SK-N-SH treated with all-trans-retinoic acid at 6 μM for 48 hours (cell line): Measurements from ENCODE around the gene NUB1.

Experiments used
- ATAC-seq: fragments of 200-7000 bp; cut with Tn5 transposase; 3 replicates; pipeline ENCODE4 v1.9.1; 2020; ENCODE audit warnings: mild to moderate bottlenecking, moderate library complexity
- ARNTL ChIP-seq: fragments of 450-650 bp; formaldehyde crosslinking; IDR thresholded peaks from 2 replicates; pipeline ENCODE4 v1.5.0; 2020; ENCODE audit warnings: low read depth, mild to moderate bottlenecking, moderate library complexity, borderline replicate concordance
- BACH2 ChIP-seq: fragments of 250-450 bp; sonication (Bioruptor Pico); IDR thresholded peaks from 2 replicates; pipeline ENCODE4 v1.9.0; 2021; ENCODE audit warnings: mild to moderate bottlenecking, borderline replicate concordance
- CREB5 ChIP-seq: fragments of 250-450 bp; sonication (Bioruptor Pico); IDR thresholded peaks from 2 replicates; pipeline ENCODE4 v1.5.1; 2020; ENCODE audit warnings: low read depth, mild to moderate bottlenecking, moderate library complexity
- CSDC2 ChIP-seq: fragments of 250-450 bp; sonication (Bioruptor Pico); IDR thresholded peaks from 2 replicates; pipeline ENCODE4 v1.5.0; 2020; ENCODE audit warnings: mild to moderate bottlenecking, moderate library complexity
- CSRNP3 ChIP-seq: fragments of 250-450 bp; sonication (Bioruptor Pico); IDR thresholded peaks from 2 replicates; pipeline ENCODE4 v1.5.1; 2021; ENCODE audit warnings: mild to moderate bottlenecking, moderate library complexity
- ESRRG ChIP-seq: fragments of 250-450 bp; sonication (Bioruptor Pico); IDR thresholded peaks from 2 replicates; pipeline ENCODE4 v1.6.1; 2021; ENCODE audit warnings: mild to moderate bottlenecking
- GLIS3 ChIP-seq: fragments of 250-450 bp; sonication (Bioruptor Pico); IDR thresholded peaks from 2 replicates; pipeline ENCODE4 v1.5.0; 2020; ENCODE audit warnings: mild to moderate bottlenecking, moderate library complexity
- OSR1 ChIP-seq: fragments of 250-450 bp; sonication (Bioruptor Pico); IDR thresholded peaks from 2 replicates; pipeline ENCODE4 v1.8.0; 2022; ENCODE audit warnings: moderate library complexity, mild to moderate bottlenecking, inconsistent platforms
- PATZ1 ChIP-seq: fragments of 250-450 bp; sonication (Bioruptor Pico); IDR thresholded peaks from 2 replicates; pipeline ENCODE4 v1.8.0; 2020; ENCODE audit warnings: mild to moderate bottlenecking, moderate library complexity, borderline replicate concordance
- POU6F1 ChIP-seq: fragments of 250-450 bp; sonication (Bioruptor Pico); IDR thresholded peaks from 2 replicates; pipeline ENCODE4 v1.8.0; 2021; ENCODE audit warnings: low read depth, mild to moderate bottlenecking, moderate library complexity, borderline replicate concordance
- PPARA ChIP-seq: fragments of 250-450 bp; sonication (Bioruptor Pico); IDR thresholded peaks from 2 replicates; pipeline ENCODE4 v1.5.0; 2020; ENCODE audit warnings: mild to moderate bottlenecking, borderline replicate concordance
- RARB ChIP-seq: fragments of 250-450 bp; sonication (Bioruptor Pico); IDR thresholded peaks from 2 replicates; pipeline ENCODE4 v1.8.0; 2021; ENCODE audit warnings: mild to moderate bottlenecking, moderate library complexity
- SNAI2 ChIP-seq: fragments of 250-450 bp; sonication (Bioruptor Pico); IDR thresholded peaks from 2 replicates; pipeline ENCODE4 v1.5.0; 2020; ENCODE audit warnings: mild to moderate bottlenecking, moderate library complexity
- TCF4 ChIP-seq: fragments of 250-450 bp; sonication (Bioruptor Pico); IDR thresholded peaks from 2 replicates; pipeline ENCODE4 v1.8.0; 2021; ENCODE audit warnings: mild to moderate bottlenecking, moderate library complexity, borderline replicate concordance
- TOX ChIP-seq: fragments of 250-450 bp; sonication (Bioruptor Pico); IDR thresholded peaks from 2 replicates; pipeline ENCODE4 v1.8.0; 2021; ENCODE audit warnings: mild to moderate bottlenecking, moderate library complexity, borderline replicate concordance
- TSHZ2 ChIP-seq: fragments of 250-450 bp; sonication (Bioruptor Pico); IDR thresholded peaks from 2 replicates; pipeline ENCODE4 v1.5.0; 2020; ENCODE audit warnings: mild to moderate bottlenecking, moderate library complexity
- ZC3H10 ChIP-seq: fragments of 250-450 bp; sonication (Bioruptor Pico); IDR thresholded peaks from 2 replicates; pipeline ENCODE4 v1.5.1; 2021; ENCODE audit warnings: mild to moderate bottlenecking, moderate library complexity
- ZFP3 ChIP-seq: fragments of 250-450 bp; sonication (Bioruptor Pico); IDR thresholded peaks from 2 replicates; pipeline ENCODE4 v1.5.0; 2020; ENCODE audit warnings: mild to moderate bottlenecking, moderate library complexity
- ZNF565 ChIP-seq: fragments of 450-650 bp; formaldehyde crosslinking; conservative IDR thresholded peaks from 2 replicates; pipeline ENCODE4 v1.5.0; 2020; ENCODE audit warnings: low read depth, mild to moderate bottlenecking, moderate library complexity
- ZNF70 ChIP-seq: fragments of 450-650 bp; formaldehyde crosslinking; IDR thresholded peaks from 2 replicates; pipeline ENCODE4 v1.5.0; 2020; ENCODE audit warnings: mild to moderate bottlenecking, moderate library complexity
- ZNF8 ChIP-seq: fragments of 450-650 bp; formaldehyde crosslinking; IDR thresholded peaks from 2 replicates; pipeline ENCODE4 v1.5.0; 2020; ENCODE audit warnings: mild to moderate bottlenecking, moderate library complexity

NUB1 gene

GRCh38 chr7:151408498-151408838, 66.9 kb downstream of the NUB1 start:
- TF ChIP-seq CSRNP3 = no peak
- no peak for TF ChIP-seq OSR1 (CRISPR knock-in tag)
- TF ChIP-seq PPARA = no peak
- no peak for TF ChIP-seq GLIS3 (CRISPR knock-in tag)
- no peak for TF ChIP-seq ZFP3 (CRISPR knock-in tag)
- TF ChIP-seq CREB5 = no peak
- no peak for TF ChIP-seq ZNF8 (CRISPR knock-in tag)
- TF ChIP-seq ESRRG (CRISPR knock-in tag) = no peak
- no peak for TF ChIP-seq POU6F1 (CRISPR knock-in tag)
- TF ChIP-seq TCF4 (CRISPR knock-in tag) = no peak
- TF ChIP-seq TOX (CRISPR knock-in tag) = no peak
- TF ChIP-seq TSHZ2 (CRISPR knock-in tag) = no peak
- no peak for TF ChIP-seq ZNF565
- TF ChIP-seq ZC3H10 (CRISPR knock-in tag) = no peak
- no peak for TF ChIP-seq CSDC2
- TF ChIP-seq ARNTL (CRISPR knock-in tag) = no peak
- no peak for TF ChIP-seq PATZ1 (CRISPR knock-in tag)
- TF ChIP-seq, all 23 proteins: peak for 0
- ATAC-seq = no peak

- ATAC-seq = peak; percentile 19
- TF ChIP-seq ZNF565 (no peak), OSR1 (CRISPR knock-in tag) (no peak), ZNF70 (CRISPR knock-in tag) (peak; percentile 30; the same call in 1 of the 2 replicates), ZFP3 (CRISPR knock-in tag) (no peak), PATZ1 (CRISPR knock-in tag) (no peak), CREB5 (no peak), BACH2 (CRISPR knock-in tag) (no peak), ARNTL (CRISPR knock-in tag) (no peak), CSRNP3 (no peak), RARB (CRISPR knock-in tag) (no peak), TCF4 (CRISPR knock-in tag) (no peak), GLIS3 (CRISPR knock-in tag) (no peak), PPARA (no peak), POU6F1 (CRISPR knock-in tag) (no peak), SNAI2 (CRISPR knock-in tag) (no peak), ZNF8 (CRISPR knock-in tag) (0 out of 2 replicates have a peak, but pooled peaks have one; percentile 24), TOX (CRISPR knock-in tag) (no peak)
Observed at GRCh38 chr7:151408839-151409666, 67.4 kb downstream of the NUB1 start.
